HepG2 (cell line): ENCODE results near the gene PFDN1. TPM values are rescaled to one million over a fixed set of nuclear protein-coding genes. Genes with fewer than 3 reads are reported as not detected.

Experiments
- ATAC-seq: fragments of 200-7000 bp; cut with Tn5 transposase; 3 replicates; pipeline ENCODE4 v1.9.1; 2020; ENCODE audit warnings: mild to moderate bottlenecking, moderate library complexity
- BruUV-seq: library from RNA; stranded (reverse); fragments of 400-500 nt; replicated peaks from 2 replicates; lab custom pipeline; 2021; lab: Mats Ljungman, UMichigan
- CTCF ChIA-PET: fragments of 300-600 bp; formaldehyde crosslinking; extraction: SDS; loops from one replicate; lab custom pipeline; 2021; ENCODE audit warnings: low total read pairs, inconsistent platforms, low intra/inter-chr PET ratio; lab: Yijun Ruan, JAX
- POLR2A ChIA-PET: fragments of 350-600 bp; sonication (Branson Sonifier 250); formaldehyde crosslinking; loops from one replicate; lab custom pipeline; 2020; ENCODE audit warnings: antibody characterized with exemption, inconsistent platforms; lab: Yijun Ruan, JAX
- DNase-seq: peaks from one replicate; pipeline ENCODE4 v3.0.0-alpha.2; 2015; ENCODE audit warnings: low spot score
- FAIRE-seq: peaks from 3 replicates; lab custom pipeline; 2011; peaks lifted over from hg19 to GRCh38; lab: Jason Lieb, UNC
- H2AFZ ChIP-seq: one replicate; pipeline ENCODE4 v1.6.1; 2011; ENCODE audit warnings: low read length, inconsistent platforms
- H3K27ac ChIP-seq: fragments of 300-600 bp; 3 replicates; pipeline ENCODE4 v1.8.0; 2011; ENCODE audit warnings: mixed run types, mild to moderate bottlenecking, mixed read lengths, low read length, inconsistent platforms; ENCODE audit not compliant: insufficient read depth; ENCODE audit errors: extremely low read length
- H3K27me3 ChIP-seq, 2 experiments: fragments of 200-600 bp in 1 of 2; 2 replicates in 1 of 2; 3 replicates in 1 of 2; pipeline versions ENCODE4 v1.6.0 to v1.8.0; 2011; ENCODE audit warnings: low read length in 2 of 2, mild to moderate bottlenecking in 2 of 2, moderate library complexity in 2 of 2, inconsistent platforms in 1 of 2; ENCODE audit not compliant: insufficient read depth in 2 of 2, control insufficient read depth in 1 of 2
- H3K36me3 ChIP-seq, 2 experiments: fragments of 200-600 bp in 1 of 2; replicated peaks in 1 of 2; 2 replicates in 1 of 2; 3 replicates in 1 of 2; pipeline versions ENCODE4 v1.5.1 to v1.8.0; 2011; ENCODE audit warnings: low read length in 2 of 2, inconsistent platforms in 1 of 2; ENCODE audit not compliant: insufficient read depth in 2 of 2, control insufficient read depth in 1 of 2
- H3K4me1 ChIP-seq: 2 replicates; pipeline ENCODE4 v1.5.1; 2012; ENCODE audit warnings: low read length, inconsistent platforms; ENCODE audit not compliant: insufficient read depth
- H3K4me2 ChIP-seq: 2 replicates; pipeline ENCODE4 v1.6.0; 2011; ENCODE audit warnings: low read depth, low read length, inconsistent platforms
- H3K4me3 ChIP-seq, 3 experiments: fragments of 200-600 bp in 1 of 3; sonication (generic), shearing (Covaris generic) in 1 of 3; replicated peaks in 1 of 3; 2 replicates each; pipeline ENCODE4 v1.5.1; 2011 to 2016; ENCODE audit warnings: low read length in 3 of 3, inconsistent platforms in 2 of 3, low read depth in 2 of 3, mild to moderate bottlenecking in 2 of 3, control low read depth in 1 of 3, mixed read lengths in 1 of 3; ENCODE audit not compliant: insufficient read depth in 1 of 3
- H3K79me2 ChIP-seq: one replicate; pipeline ENCODE4 v1.6.1; 2011; ENCODE audit warnings: low read length, inconsistent platforms; ENCODE audit not compliant: insufficient read depth
- H3K9ac ChIP-seq: 2 replicates; pipeline ENCODE4 v1.6.0; 2011; ENCODE audit warnings: mild to moderate bottlenecking, low read depth, low read length, inconsistent platforms; ENCODE audit not compliant: insufficient read depth
- H3K9me3 ChIP-seq: 2 replicates; pipeline ENCODE4 v1.5.1; 2012; ENCODE audit warnings: mild to moderate bottlenecking, low read length
- H4K20me1 ChIP-seq: 2 replicates; pipeline ENCODE4 v1.6.0; 2011; ENCODE audit warnings: inconsistent platforms, mild to moderate bottlenecking, low read length, moderate library complexity; ENCODE audit not compliant: insufficient read depth
- AKNA ChIP-seq: sonication (generic); formaldehyde crosslinking; IDR thresholded peaks from 2 replicates; pipeline ENCODE4 v1.4.0; 2020; ENCODE audit warnings: missing genetic modification reagents, borderline replicate concordance
- ATF7-NPFF ChIP-seq: sonication (generic); formaldehyde crosslinking; IDR thresholded peaks from 2 replicates; pipeline ENCODE4 v1.8.1; 2023; ENCODE audit warnings: mild to moderate bottlenecking, low read depth, missing genetic modification reagents, moderate library complexity
- ATRX ChIP-seq: sonication (generic); formaldehyde crosslinking; IDR thresholded peaks from 2 replicates; pipeline ENCODE4 v1.4.0; 2020; ENCODE audit warnings: missing genetic modification reagents, borderline replicate concordance
- ETV6 ChIP-seq: sonication (generic); formaldehyde crosslinking; conservative IDR thresholded peaks from 2 replicates; pipeline ENCODE4 v1.4.0; 2020; ENCODE audit warnings: missing genetic modification reagents
- EZH2 ChIP-seq: conservative IDR thresholded peaks from 2 replicates; pipeline ENCODE4 v1.6.1; 2012; ENCODE audit warnings: mild to moderate bottlenecking, low read depth, low read length, moderate library complexity
- GPN1 ChIP-seq: sonication (generic); formaldehyde crosslinking; IDR thresholded peaks from 2 replicates; pipeline ENCODE4 v1.5.1; 2020; ENCODE audit warnings: missing genetic modification reagents, borderline replicate concordance
- HOXA5 ChIP-seq: sonication (generic); formaldehyde crosslinking; IDR thresholded peaks from 2 replicates; pipeline ENCODE4 v1.4.0; 2020; ENCODE audit warnings: missing genetic modification reagents
- ONECUT2 ChIP-seq: sonication (generic); formaldehyde crosslinking; IDR thresholded peaks from 2 replicates; pipeline ENCODE4 v1.4.0; 2020; ENCODE audit warnings: missing genetic modification reagents
- SALL1 ChIP-seq: sonication (generic); formaldehyde crosslinking; IDR thresholded peaks from 2 replicates; pipeline ENCODE4 v1.8.0; 2022; ENCODE audit warnings: mild to moderate bottlenecking, missing genetic modification reagents
- ZNF337 ChIP-seq: sonication (generic); formaldehyde crosslinking; IDR thresholded peaks from 2 replicates; pipeline ENCODE4 v1.5.1; 2020; ENCODE audit warnings: missing genetic modification reagents, low read depth, mild to moderate bottlenecking, borderline replicate concordance
- ZNF546 ChIP-seq: sonication (generic); formaldehyde crosslinking; conservative IDR thresholded peaks from 2 replicates; pipeline ENCODE4 v1.8.1; 2023; ENCODE audit warnings: mild to moderate bottlenecking, missing genetic modification reagents
- ZNF550 ChIP-seq: sonication (generic); formaldehyde crosslinking; IDR thresholded peaks from 2 replicates; pipeline ENCODE4 v1.4.0; 2020; ENCODE audit warnings: mild to moderate bottlenecking, missing genetic modification reagents, borderline replicate concordance
- ZNF770 ChIP-seq: sonication (generic); formaldehyde crosslinking; IDR thresholded peaks from 2 replicates; pipeline ENCODE4 v1.5.0; 2020; ENCODE audit warnings: mild to moderate bottlenecking, missing genetic modification reagents
- ZNF772 ChIP-seq: sonication (generic); formaldehyde crosslinking; IDR thresholded peaks from 2 replicates; pipeline ENCODE4 v1.5.0; 2020; ENCODE audit warnings: mild to moderate bottlenecking, missing genetic modification reagents
- WGBS: methylation state at CpG from one replicate; pipeline ENCODE4 v1.1.6; 2017; ENCODE audit warnings: low lambda C conversion rate; 5-methylcytosine and 5-hydroxymethylcytosine counted together
- in situ Hi-C: cut with HindIII; loops from 2 replicates; pipeline ENCODE4 v1.10.0; 2017; ENCODE audit warnings: low pct_unique_long_range_greater_than_20kb; ENCODE audit not compliant: extremely low pct_ligation_motif_present
- intact Hi-C: fragments of 100-400 bp; cut with micrococcal nuclease; formaldehyde crosslinking; loops from one replicate; pipeline ENCODE4 v1.10.0; 2022; ENCODE audit not compliant: unreplicated experiment
- polyA plus RNA-seq, 8 experiments: library from polyadenylated mRNA; depleted of rRNA in 3 of 8; stranded (reverse) in 7 of 8; unstranded in 1 of 8; fragments of >200 nt; fragmentation: Illumina TruSeq in 4 of 8; extraction: Trizol in 4 of 8; gene quantifications; 2 replicates each; pipeline versions ENCODE4 v1.2.1 to v1.2.3, GENCODE V29; 2011 to 2016; ENCODE audit warnings: low read depth in 4 of 8, missing spikeins in 1 of 8, mixed read lengths in 1 of 8; ENCODE audit not compliant: insufficient read depth in 1 of 8
- total RNA-seq, 5 experiments: library from RNA; depleted of rRNA; stranded (reverse); fragments of >200 nt; fragmentation: Illumina TruSeq; extraction: Trizol; gene quantifications; 2 replicates each; pipeline ENCODE4 v1.2.3, GENCODE V29; 2016; ENCODE audit warnings: low read depth in 1 of 5
- TF ChIP-seq, protein P1 (sequence below): sonication (generic); formaldehyde crosslinking; IDR thresholded peaks from 2 replicates; pipeline ENCODE4 v1.8.0; 2022; ENCODE audit warnings: missing genetic modification reagents, mild to moderate bottlenecking, inconsistent platforms, borderline replicate concordance

Gene PFDN1
- total and polyA plus RNA-seq, 2 of the 13 experiments (the other 11 are each of a cell fraction or from before 2014, with no cell fraction given) = 67.2 to 70.8 TPM

GRCh38 chr5:140207250-140207964 lies 95.5 kb downstream of the PFDN1 start:
- no peak overlapping the region for H3K27ac ChIP-seq
- no peaks in the 10 kb centered on the region for H3K27me3 ChIP-seq
- CTCF ChIA-PET = no interaction called here
- H3K9ac ChIP-seq = no peak overlapping the region
- FAIRE-seq (no peak), ATAC-seq (no peak), DNase-seq (no peak)
- H3K9me3 ChIP-seq = no peaks in the 10 kb centered on the region
- no peak overlapping the region for H3K4me3 ChIP-seq
- H3K4me2 ChIP-seq = no peak overlapping the region
- peaks cover 3 to 6% of the 10 kb centered on the region in 2 experiments; a peak in 4 of 5 replicates for H3K36me3 ChIP-seq
- H3K79me2 ChIP-seq = peaks cover under 1% of the 10 kb centered on the region
- no peaks in the 10 kb centered on the region for H4K20me1 ChIP-seq
- intact Hi-C loops (no loop called here), in situ Hi-C loops (no loop called here)
- POLR2A ChIA-PET = no interaction called here
- no TSS peak for BruUV-seq
- peaks cover 10% of the 10 kb centered on the region for H3K4me1 ChIP-seq
- no peak overlapping the region for H2AFZ ChIP-seq
- whole genome bisulfite sequencing = 83% methylated on average over 2 of the region's 2 CpGs
- TF ChIP-seq ATRX = no peak
- no peak for TF ChIP-seq ZNF770 (CRISPR knock-in tag)
- no peak for TF ChIP-seq ATF7-NPFF (CRISPR knock-in tag)
- TF ChIP-seq AKNA (CRISPR knock-in tag) = no peak
- TF ChIP-seq SALL1 (CRISPR knock-in tag) = no peak
- TF ChIP-seq HOXA5 (CRISPR knock-in tag) = no peak
- TF ChIP-seq EZH2 = no peak
- TF ChIP-seq ZNF772 (CRISPR knock-in tag) = no peak
- TF ChIP-seq ETV6 (CRISPR knock-in tag) = no peak
- no peak for TF ChIP-seq ZNF337
- TF ChIP-seq GPN1 (CRISPR knock-in tag) = no peak
- TF ChIP-seq, protein P1, sequence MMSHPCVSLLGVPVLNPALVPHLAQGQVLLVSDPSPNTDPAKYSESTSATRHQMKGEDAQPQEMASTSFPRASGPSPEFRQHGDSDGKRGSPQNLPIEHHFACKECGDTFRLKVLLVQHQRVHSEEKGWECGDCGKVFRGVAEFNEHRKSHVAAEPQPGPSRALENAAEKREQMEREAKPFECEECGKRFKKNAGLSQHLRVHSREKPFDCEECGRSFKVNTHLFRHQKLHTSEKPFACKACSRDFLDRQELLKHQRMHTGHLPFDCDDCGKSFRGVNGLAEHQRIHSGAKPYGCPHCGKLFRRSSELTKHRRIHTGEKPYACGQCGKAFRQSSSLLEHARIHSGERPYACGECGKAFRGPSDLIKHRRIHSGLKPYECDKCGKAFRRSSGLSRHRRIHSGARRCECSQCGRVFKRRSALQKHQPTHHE (CRISPR knock-in tag) = no peak
- no peak for TF ChIP-seq ZNF550 (CRISPR knock-in tag)
- no peak for TF ChIP-seq ONECUT2
- no peak for TF ChIP-seq ZNF546 (CRISPR knock-in tag)
